DND-41 (cell line): ENCODE measurements around the gene SCCPDH.

Experiments
- ATAC-seq: fragments of 200-7000 bp; cut with Tn5 transposase; 3 replicates; pipeline ENCODE4 v1.9.1; 2021; ENCODE audit warnings: low read depth; ENCODE audit not compliant: insufficient read depth
- DNase-seq: peaks from one replicate; pipeline ENCODE4 v3.0.0-alpha.2; 2020
- H2AFZ ChIP-seq: 2 replicates; pipeline ENCODE4 v1.6.0; 2012; ENCODE audit warnings: low read depth, low read length
- H3K27ac ChIP-seq: 2 replicates; pipeline ENCODE4 v1.5.1; 2012; ENCODE audit warnings: low read length, inconsistent platforms
- H3K27me3 ChIP-seq: fragments of 200-600 bp; sonication (generic); 2 replicates; pipeline ENCODE4 v1.6.0; 2012; ENCODE audit warnings: low read length, mild to moderate bottlenecking, inconsistent platforms; ENCODE audit not compliant: insufficient read depth, poor library complexity
- H3K36me3 ChIP-seq: 2 replicates; pipeline ENCODE4 v1.5.1; 2012; ENCODE audit warnings: low read length, inconsistent platforms; ENCODE audit not compliant: insufficient read depth
- H3K4me1 ChIP-seq: 2 replicates; pipeline ENCODE4 v1.5.1; 2012; ENCODE audit warnings: mild to moderate bottlenecking, low read length; ENCODE audit not compliant: insufficient read depth
- H3K4me2 ChIP-seq: 2 replicates; pipeline ENCODE4 v1.6.0; 2012; ENCODE audit warnings: mild to moderate bottlenecking, moderate library complexity, low read length, inconsistent platforms; ENCODE audit not compliant: insufficient read depth
- H3K4me3 ChIP-seq, 2 experiments: fragments of 200-600 bp in 1 of 2; shearing (Covaris generic) in 1 of 2; 2 replicates each; pipeline ENCODE4 v1.5.1; 2012 to 2016; ENCODE audit warnings: inconsistent platforms in 2 of 2, low read length in 2 of 2, mild to moderate bottlenecking in 2 of 2, low read depth in 1 of 2, moderate library complexity in 1 of 2
- H3K79me2 ChIP-seq: 2 replicates; pipeline ENCODE4 v1.6.0; 2012; ENCODE audit warnings: low read length, inconsistent platforms; ENCODE audit not compliant: insufficient read depth
- H3K9ac ChIP-seq: 2 replicates; pipeline ENCODE4 v1.6.0; 2012; ENCODE audit warnings: low read depth, mild to moderate bottlenecking, inconsistent platforms, low read length, moderate library complexity
- H3K9me3 ChIP-seq: 2 replicates; pipeline ENCODE4 v1.5.1; 2012; ENCODE audit warnings: low read length, moderate library complexity, mild to moderate bottlenecking, inconsistent platforms; ENCODE audit not compliant: insufficient read depth, severe bottlenecking
- H4K20me1 ChIP-seq: 2 replicates; pipeline ENCODE4 v1.6.0; 2012; ENCODE audit warnings: low read length; ENCODE audit not compliant: insufficient read depth
- EZH2 ChIP-seq: IDR thresholded peaks from 3 replicates; pipeline ENCODE4 v1.6.1; 2012; ENCODE audit warnings: borderline replicate concordance, low read depth, mild to moderate bottlenecking, moderate library complexity, low read length, inconsistent platforms; ENCODE audit not compliant: severe bottlenecking
- TF ChIP-seq, protein P1 (sequence below): IDR thresholded peaks from 2 replicates; pipeline ENCODE4 v1.5.1; 2012; ENCODE audit warnings: borderline replicate concordance, low read length, moderate library complexity, mild to moderate bottlenecking; ENCODE audit not compliant: poor library complexity, severe bottlenecking; ENCODE audit errors: extremely low read depth

The SCCPDH gene

DNA sequence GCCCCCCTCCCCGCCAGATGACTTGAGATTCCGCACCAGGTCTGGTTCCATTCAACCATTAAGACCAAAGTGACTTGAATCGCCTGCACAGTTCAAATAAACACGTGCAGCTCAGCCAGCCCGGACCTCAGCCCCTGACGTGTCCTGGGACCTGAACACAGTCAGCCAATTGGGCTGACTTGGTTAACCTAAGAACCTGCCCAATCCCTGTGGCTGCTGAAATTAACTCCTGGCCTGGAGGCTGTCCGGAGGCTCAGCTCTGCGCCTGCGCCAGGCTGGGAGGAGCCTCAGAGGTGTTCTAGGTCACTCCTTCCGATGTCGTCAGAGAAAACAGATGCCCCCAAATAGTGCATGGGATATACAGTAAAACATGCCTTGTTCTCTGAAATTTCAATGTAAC lies 73.4 kb downstream of the SCCPDH start:
- no peak overlapping the region for H2AFZ ChIP-seq
- H3K36me3 ChIP-seq: no peaks in the 10 kb centered on the region
- H3K79me2 ChIP-seq: no peaks in the 10 kb centered on the region
- DNase-seq (no peak), ATAC-seq (no peak)
- no peaks in the 10 kb centered on the region for H3K9me3 ChIP-seq
- no peaks in the 10 kb centered on the region for H3K4me1 ChIP-seq
- no peak overlapping the region for H3K4me2 ChIP-seq
- H3K4me3 ChIP-seq: no peak overlapping the region
- H3K27ac ChIP-seq: no peak overlapping the region
- TF ChIP-seq EZH2: no peak
- TF ChIP-seq, protein P1, sequence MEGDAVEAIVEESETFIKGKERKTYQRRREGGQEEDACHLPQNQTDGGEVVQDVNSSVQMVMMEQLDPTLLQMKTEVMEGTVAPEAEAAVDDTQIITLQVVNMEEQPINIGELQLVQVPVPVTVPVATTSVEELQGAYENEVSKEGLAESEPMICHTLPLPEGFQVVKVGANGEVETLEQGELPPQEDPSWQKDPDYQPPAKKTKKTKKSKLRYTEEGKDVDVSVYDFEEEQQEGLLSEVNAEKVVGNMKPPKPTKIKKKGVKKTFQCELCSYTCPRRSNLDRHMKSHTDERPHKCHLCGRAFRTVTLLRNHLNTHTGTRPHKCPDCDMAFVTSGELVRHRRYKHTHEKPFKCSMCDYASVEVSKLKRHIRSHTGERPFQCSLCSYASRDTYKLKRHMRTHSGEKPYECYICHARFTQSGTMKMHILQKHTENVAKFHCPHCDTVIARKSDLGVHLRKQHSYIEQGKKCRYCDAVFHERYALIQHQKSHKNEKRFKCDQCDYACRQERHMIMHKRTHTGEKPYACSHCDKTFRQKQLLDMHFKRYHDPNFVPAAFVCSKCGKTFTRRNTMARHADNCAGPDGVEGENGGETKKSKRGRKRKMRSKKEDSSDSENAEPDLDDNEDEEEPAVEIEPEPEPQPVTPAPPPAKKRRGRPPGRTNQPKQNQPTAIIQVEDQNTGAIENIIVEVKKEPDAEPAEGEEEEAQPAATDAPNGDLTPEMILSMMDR: no peak
- H3K9ac ChIP-seq: no peak overlapping the region
- no peaks in the 10 kb centered on the region for H4K20me1 ChIP-seq
- H3K27me3 ChIP-seq: no peaks in the 10 kb centered on the region

DNA sequence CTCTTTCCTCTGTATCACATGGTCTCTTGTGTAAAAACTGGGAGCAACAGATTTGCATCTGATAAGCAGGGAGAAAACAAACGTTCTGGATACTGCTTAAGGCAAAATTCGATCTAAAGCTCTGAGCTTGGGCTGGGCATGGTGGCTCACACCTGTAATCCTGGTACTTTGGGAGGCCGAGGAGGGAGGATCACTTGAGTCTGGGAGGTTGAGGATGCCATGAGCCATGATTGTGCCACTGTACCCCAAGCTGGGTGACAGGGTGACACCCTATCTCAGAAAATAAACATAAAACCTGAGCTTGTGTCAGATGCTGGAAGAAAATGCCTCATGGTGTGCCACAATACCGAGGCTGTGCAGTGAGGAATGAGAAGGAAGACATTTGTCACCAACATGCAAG lies 73.9 kb downstream of the SCCPDH start:
- Histone ChIP-seq H3K9me3 (no peaks in the 10 kb centered on the region), H3K4me1 (no peaks in the 10 kb centered on the region), H3K4me3 (no peak overlapping the region), H3K79me2 (no peaks in the 10 kb centered on the region), H3K27me3 (no peaks in the 10 kb centered on the region), H3K9ac (no peak overlapping the region), H2AFZ (no peak overlapping the region), H4K20me1 (no peaks in the 10 kb centered on the region), H3K36me3 (no peaks in the 10 kb centered on the region), H3K27ac (no peak overlapping the region), H3K4me2 (no peak overlapping the region)
- no peak for TF ChIP-seq EZH2
- TF ChIP-seq, protein P1: no peak
- DNase-seq (no peak), ATAC-seq (no peak)

GRCh38 chr1:246798606-246799496 lies 74.6 kb downstream of the SCCPDH start:
- H4K20me1 ChIP-seq: no peaks in the 10 kb centered on the region
- no peaks in the 10 kb centered on the region for H3K36me3 ChIP-seq
- no peaks in the 10 kb centered on the region for H3K79me2 ChIP-seq
- H3K9me3 ChIP-seq: no peaks in the 10 kb centered on the region
- H3K9ac ChIP-seq: no peak overlapping the region
- H3K4me3 ChIP-seq: no peak overlapping the region
- DNase-seq: no peak
- TF ChIP-seq EZH2: no peak
- TF ChIP-seq, protein P1: no peak
- no peak for ATAC-seq
- H3K27ac ChIP-seq: no peak overlapping the region
- no peak overlapping the region for H2AFZ ChIP-seq
- H3K27me3 ChIP-seq: no peaks in the 10 kb centered on the region
- H3K4me1 ChIP-seq: no peaks in the 10 kb centered on the region
- H3K4me2 ChIP-seq: no peak overlapping the region
